Right atrium auricular region (tissue), 2 donors: ENCODE measurements around the gene MLLT10. TPM values are rescaled to one million over a fixed set of nuclear protein-coding genes. Genes with fewer than 3 reads are reported as not detected.

Experiments
- DNase-seq: peaks from one replicate; pipeline ENCODE4 v3.0.0-alpha.2; 2019; ENCODE audit warnings: low spot score
- H3K27ac ChIP-seq, 2 donors: fragments of 200-600 bp; sonication (generic); 1 replicate in 1 of 2; 2 replicates in 1 of 2; pipeline ENCODE4 v1.5.1; 2016 to 2019
- H3K27me3 ChIP-seq, 2 donors: fragments of 200-600 bp; sonication (generic); one replicate each; pipeline versions ENCODE4 v1.5.1 to v1.6.0; 2017 to 2019
- H3K36me3 ChIP-seq: fragments of 200-600 bp; sonication (generic); one replicate; pipeline ENCODE4 v1.5.1; 2016
- H3K4me1 ChIP-seq, 2 donors: fragments of 200-600 bp; sonication (generic); one replicate each; pipeline versions ENCODE4 v1.5.1 to v1.6.0; 2017 to 2019
- H3K4me3 ChIP-seq, 2 donors: fragments of 200-600 bp; sonication (generic); 1 replicate in 1 of 2; 2 replicates in 1 of 2; pipeline ENCODE4 v1.5.1; 2017 to 2019; ENCODE audit warnings: mild to moderate bottlenecking in 1 of 2, moderate library complexity in 1 of 2
- H3K9me3 ChIP-seq, 2 donors: fragments of 200-600 bp; sonication (generic); one replicate each; pipeline ENCODE4 v1.5.1; 2019
- total RNA-seq, 2 donors: library from RNA; depleted of rRNA; stranded (reverse); fragments of >200 nt; gene quantifications; one replicate each; pipeline ENCODE4 v1.1.0, GENCODE V29; 2016
- TF ChIP-seq, protein P1 (sequence below), 2 donors: fragments of 200-600 bp; sonication (generic); IDR thresholded peaks; one replicate each; pipeline ENCODE4 v1.5.1; 2019; ENCODE audit warnings: antibody characterized with exemption in 2 of 2

MLLT10 gene
- total RNA-seq, 2 donors from 2014 or later: 18.8 to 27.2 TPM

DNA sequence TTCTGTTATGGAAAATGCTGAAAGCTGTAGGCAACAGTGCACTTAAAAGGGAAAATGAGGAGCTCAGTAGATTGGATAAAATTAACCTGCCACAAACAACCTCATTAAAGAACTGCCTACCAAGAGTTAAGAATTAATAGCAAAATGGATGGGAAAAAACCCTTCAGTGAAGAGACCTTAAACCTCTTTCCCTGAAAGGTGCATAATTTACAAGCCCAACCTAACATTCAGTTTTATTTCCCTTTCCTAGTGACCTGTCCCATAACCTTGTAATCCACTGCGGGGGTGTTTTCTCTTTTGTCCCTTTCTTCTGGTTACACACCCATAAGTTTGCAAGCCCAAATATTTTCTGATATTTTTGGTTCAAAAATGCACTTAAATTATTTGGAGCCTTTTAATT is 30.5 kb upstream of the MLLT10 start:
- H3K27ac ChIP-seq: no peak overlapping the region
- no peaks in the 10 kb centered on the region for H3K36me3 ChIP-seq
- H3K4me1 ChIP-seq: peaks cover 0 to 19% of the 10 kb centered on the region in 2 donors
- TF ChIP-seq, protein P1, sequence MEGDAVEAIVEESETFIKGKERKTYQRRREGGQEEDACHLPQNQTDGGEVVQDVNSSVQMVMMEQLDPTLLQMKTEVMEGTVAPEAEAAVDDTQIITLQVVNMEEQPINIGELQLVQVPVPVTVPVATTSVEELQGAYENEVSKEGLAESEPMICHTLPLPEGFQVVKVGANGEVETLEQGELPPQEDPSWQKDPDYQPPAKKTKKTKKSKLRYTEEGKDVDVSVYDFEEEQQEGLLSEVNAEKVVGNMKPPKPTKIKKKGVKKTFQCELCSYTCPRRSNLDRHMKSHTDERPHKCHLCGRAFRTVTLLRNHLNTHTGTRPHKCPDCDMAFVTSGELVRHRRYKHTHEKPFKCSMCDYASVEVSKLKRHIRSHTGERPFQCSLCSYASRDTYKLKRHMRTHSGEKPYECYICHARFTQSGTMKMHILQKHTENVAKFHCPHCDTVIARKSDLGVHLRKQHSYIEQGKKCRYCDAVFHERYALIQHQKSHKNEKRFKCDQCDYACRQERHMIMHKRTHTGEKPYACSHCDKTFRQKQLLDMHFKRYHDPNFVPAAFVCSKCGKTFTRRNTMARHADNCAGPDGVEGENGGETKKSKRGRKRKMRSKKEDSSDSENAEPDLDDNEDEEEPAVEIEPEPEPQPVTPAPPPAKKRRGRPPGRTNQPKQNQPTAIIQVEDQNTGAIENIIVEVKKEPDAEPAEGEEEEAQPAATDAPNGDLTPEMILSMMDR (IDR thresholded peaks at IDR 0.05): no peak
- DNase-seq: no peak
- H3K9me3 ChIP-seq: no peaks in the 10 kb centered on the region
- H3K27me3 ChIP-seq: no peaks in the 10 kb centered on the region
- no peak overlapping the region for H3K4me3 ChIP-seq

DNA sequence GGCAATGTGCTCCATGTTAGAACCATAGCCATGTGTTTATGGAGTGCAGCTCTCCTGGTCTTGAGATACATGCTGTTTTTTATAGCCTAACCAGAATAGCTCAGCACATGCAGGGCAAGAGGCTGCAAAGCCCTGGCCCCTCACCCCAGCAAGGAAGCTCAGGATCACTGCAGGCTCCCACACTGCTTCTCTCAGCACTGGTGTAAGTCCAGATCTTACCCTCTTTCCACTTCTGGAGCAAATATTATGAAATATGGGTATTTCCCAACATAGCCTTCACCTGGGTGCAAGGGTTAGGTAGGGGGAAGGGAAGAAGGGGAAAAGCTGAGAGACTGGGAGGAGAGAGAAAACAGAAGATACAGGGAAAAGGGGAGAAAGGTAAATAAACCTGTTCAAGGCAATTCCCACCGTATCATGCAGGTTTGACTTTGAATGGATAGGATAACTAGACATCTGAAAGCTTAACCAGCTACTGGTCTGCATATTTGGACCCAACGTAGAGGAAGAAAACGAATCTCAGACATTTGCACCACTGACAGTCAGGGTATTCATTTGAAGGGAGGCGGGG is 28.2 kb upstream of the MLLT10 start:
- H3K27me3 ChIP-seq: no peaks in the 10 kb centered on the region
- no peaks in the 10 kb centered on the region for H3K9me3 ChIP-seq
- H3K36me3 ChIP-seq: no peaks in the 10 kb centered on the region
- TF ChIP-seq, protein P1 (IDR thresholded peaks at IDR 0.05): no peak
- no peak overlapping the region for H3K4me3 ChIP-seq
- H3K27ac ChIP-seq: no peak overlapping the region
- no peak for DNase-seq
- H3K4me1 ChIP-seq: peaks cover 0 to 10% of the 10 kb centered on the region in 2 donors

DNA sequence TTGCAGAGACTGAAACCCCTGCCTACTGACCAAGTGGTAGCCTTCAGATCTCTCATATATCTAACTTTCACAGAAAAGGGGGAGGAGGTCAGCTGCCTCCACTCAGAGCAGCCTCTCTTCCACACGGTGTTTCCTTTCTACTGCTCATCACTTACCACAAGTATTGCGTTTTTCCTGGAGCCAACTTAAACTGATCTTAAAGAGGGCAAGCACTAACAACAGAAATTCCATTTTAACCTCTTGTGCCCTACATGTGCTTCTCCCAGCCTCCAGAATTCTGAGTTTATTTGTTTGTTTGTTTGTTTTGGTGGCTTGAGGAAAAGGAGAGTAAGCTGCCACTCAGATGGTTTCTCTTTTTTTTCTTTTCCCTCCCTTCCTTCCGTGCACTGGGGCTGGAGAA is 27.7 kb upstream of the MLLT10 start:
- no peaks in the 10 kb centered on the region for H3K9me3 ChIP-seq
- H3K36me3 ChIP-seq: no peaks in the 10 kb centered on the region
- H3K4me3 ChIP-seq: no peak overlapping the region
- no peak overlapping the region for H3K27ac ChIP-seq
- H3K4me1 ChIP-seq: peaks cover 0 to 10% of the 10 kb centered on the region in 2 donors
- DNase-seq: no peak
- TF ChIP-seq, protein P1 (IDR thresholded peaks at IDR 0.05): no peak
- H3K27me3 ChIP-seq: no peaks in the 10 kb centered on the region

DNA sequence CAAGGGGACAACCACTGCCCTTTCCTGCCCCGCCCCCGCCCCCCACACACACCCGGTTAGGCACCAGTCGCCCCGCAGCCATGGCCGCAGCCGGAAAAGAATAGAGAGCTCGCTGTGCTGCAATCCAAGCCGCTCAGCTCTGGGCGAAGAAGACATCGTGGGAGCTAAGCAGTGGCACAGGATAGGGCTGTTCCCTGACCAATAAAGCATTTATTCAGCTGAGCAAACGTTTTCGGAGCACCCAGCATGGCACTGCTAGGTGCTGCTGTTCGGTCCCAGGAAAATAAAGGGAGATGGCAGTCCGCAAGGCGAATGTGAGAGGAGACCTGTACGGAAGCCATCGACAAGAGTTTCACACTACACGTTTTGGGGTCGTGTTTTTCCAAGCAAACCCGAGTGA is 26.9 kb upstream of the MLLT10 start:
- peaks cover 0 to 10% of the 10 kb centered on the region in 2 donors for H3K4me1 ChIP-seq
- TF ChIP-seq, protein P1 (IDR thresholded peaks at IDR 0.05): no peak
- no peaks in the 10 kb centered on the region for H3K9me3 ChIP-seq
- H3K36me3 ChIP-seq: no peaks in the 10 kb centered on the region
- H3K4me3 ChIP-seq: no peak overlapping the region
- DNase-seq: no peak
- no peak overlapping the region for H3K27ac ChIP-seq
- no peaks in the 10 kb centered on the region for H3K27me3 ChIP-seq

DNA sequence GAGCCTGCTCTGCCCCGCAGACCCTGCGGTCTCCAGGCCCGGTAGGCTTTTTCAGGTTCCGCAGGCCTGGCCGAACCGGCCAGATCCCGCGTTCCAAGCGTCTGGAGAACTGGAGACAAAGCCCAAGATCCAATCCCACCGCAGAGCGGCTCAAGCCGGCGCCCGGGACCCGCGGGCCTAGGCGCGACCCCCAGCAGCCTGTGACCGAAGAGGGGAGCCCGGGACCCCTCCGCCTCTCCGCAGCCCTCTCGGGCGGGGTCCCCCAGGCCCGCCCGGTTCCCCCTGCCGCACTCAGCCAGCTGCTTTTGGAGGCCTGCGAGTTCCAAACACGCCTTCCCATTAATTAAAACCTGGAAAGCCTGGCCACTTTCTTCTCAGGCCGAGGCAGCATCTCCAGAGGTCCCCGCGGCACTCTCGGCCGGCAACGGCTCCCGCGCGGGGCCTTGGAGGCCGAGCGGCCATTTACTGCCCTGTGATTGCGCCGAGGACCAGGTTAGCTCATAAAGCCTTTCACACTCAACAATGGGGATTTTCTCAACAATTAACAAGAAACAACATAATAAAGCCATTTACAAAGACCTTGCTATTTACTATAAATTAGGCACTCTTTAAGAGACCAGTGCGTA is 25.2 kb upstream of the MLLT10 start:
- peaks cover 0 to 10% of the 10 kb centered on the region in 2 donors for H3K4me1 ChIP-seq
- no peaks in the 10 kb centered on the region for H3K9me3 ChIP-seq
- H3K4me3 ChIP-seq: no peak overlapping the region
- no peaks in the 10 kb centered on the region for H3K27me3 ChIP-seq
- DNase-seq: no peak
- TF ChIP-seq, protein P1 (IDR thresholded peaks at IDR 0.05): no peak
- H3K27ac ChIP-seq: no peak overlapping the region
- no peaks in the 10 kb centered on the region for H3K36me3 ChIP-seq
